Measurements from ENCODE around the gene GPR171.
A peak's percentile ranks its signal among the peaks of the same experiment; 100 is the strongest.

Gene GPR171

GRCh38 chr3:151213881-151214280, 10.9 kb upstream of the GPR171 start:
- DNase-seq (ENCODE audit: low spot score) = no peak

- DNase-seq (ENCODE audit: low spot score) = no peak
These were observed 10.1 kb upstream of the GPR171 start for GRCh38 chr3:151213151-151213550.

- DNase-seq (ENCODE audit: low spot score) = peak; percentile 21
These were observed 7.8 kb upstream of the GPR171 start for GRCh38 chr3:151210676-151211381.

- peak; percentile 25 for DNase-seq (ENCODE audit: low spot score)
These were observed 6.6 kb upstream of the GPR171 start for GRCh38 chr3:151209654-151210053.

- no peak for DNase-seq (ENCODE audit: low spot score)
These were observed 3.2 kb upstream of the GPR171 start for GRCh38 chr3:151206201-151206600.

GRCh38 chr3:151205482-151205881, 2.5 kb upstream of the GPR171 start:
- no peak for DNase-seq (ENCODE audit: low spot score)

- DNase-seq (ENCODE audit: low spot score) = peak; percentile 49
These were observed 1.8 kb upstream of the GPR171 start for GRCh38 chr3:151204530-151205402.

GRCh38 chr3:151201051-151201730, 1.8 kb downstream of the GPR171 start:
- peak; percentile 35 for DNase-seq (ENCODE audit: low spot score)

GRCh38 chr3:151200586-151200985, 2.4 kb downstream of the GPR171 start:
- no peak for DNase-seq (ENCODE audit: low spot score)

GRCh38 chr3:151199554-151200438, 3.2 kb downstream of the GPR171 start:
- peak; percentile 6 for DNase-seq (ENCODE audit: low spot score)

- no peak for DNase-seq (ENCODE audit: low spot score)
These were observed 4.2 kb downstream of the GPR171 start for GRCh38 chr3:151198849-151199248.

- DNase-seq (ENCODE audit: low spot score) = no peak
These were observed 4.8 kb downstream of the GPR171 start for GRCh38 chr3:151197981-151198767.

GRCh38 chr3:151197228-151197627, 5.8 kb downstream of the GPR171 start:
- DNase-seq (ENCODE audit: low spot score) = no peak

GRCh38 chr3:151196434-151196833, 6.6 kb downstream of the GPR171 start:
- DNase-seq (ENCODE audit: low spot score) = no peak

- DNase-seq (ENCODE audit: low spot score) = no peak
These were observed 7.2 kb downstream of the GPR171 start for GRCh38 chr3:151195826-151196225.

- no peak for DNase-seq (ENCODE audit: low spot score)
These were observed 10.5 kb downstream of the GPR171 start for GRCh38 chr3:151192545-151192944.

GRCh38 chr3:151191095-151191494, 11.9 kb downstream of the GPR171 start:
- DNase-seq (ENCODE audit: low spot score) = no peak

- peak; percentile 34 for DNase-seq (ENCODE audit: low spot score)
These were observed 19.7 kb downstream of the GPR171 start for GRCh38 chr3:151183265-151183671.

- no peak for DNase-seq (ENCODE audit: low spot score)
These were observed 20.5 kb downstream of the GPR171 start for GRCh38 chr3:151182349-151183079.

GRCh38 chr3:151178208-151178845, 24.7 kb downstream of the GPR171 start:
- no peak for DNase-seq (ENCODE audit: low spot score)

Measured in CD4-positive, alpha-beta T cell treated with Interleukin-6 at 100 ng/mL for 8 hours (primary cell).